T1000 (cell line): Measurements from ENCODE around the gene KRTAP17-1.
"Not testable (repeated sequence)": the region's sequence is repeated elsewhere in the genome, so short reads cannot be mapped to it uniquely, and the experiment has no call there.

Experiments
- DNase-seq: peaks from one replicate; lab custom pipeline; 2025; ENCODE audit warnings: mixed read lengths; lab: John Stamatoyannopoulos, UW

The KRTAP17-1 gene

GRCh38 chr17:41302981-41303380 lies 12.5 kb downstream of the KRTAP17-1 start:
- DNase-seq = no peak

DNA sequence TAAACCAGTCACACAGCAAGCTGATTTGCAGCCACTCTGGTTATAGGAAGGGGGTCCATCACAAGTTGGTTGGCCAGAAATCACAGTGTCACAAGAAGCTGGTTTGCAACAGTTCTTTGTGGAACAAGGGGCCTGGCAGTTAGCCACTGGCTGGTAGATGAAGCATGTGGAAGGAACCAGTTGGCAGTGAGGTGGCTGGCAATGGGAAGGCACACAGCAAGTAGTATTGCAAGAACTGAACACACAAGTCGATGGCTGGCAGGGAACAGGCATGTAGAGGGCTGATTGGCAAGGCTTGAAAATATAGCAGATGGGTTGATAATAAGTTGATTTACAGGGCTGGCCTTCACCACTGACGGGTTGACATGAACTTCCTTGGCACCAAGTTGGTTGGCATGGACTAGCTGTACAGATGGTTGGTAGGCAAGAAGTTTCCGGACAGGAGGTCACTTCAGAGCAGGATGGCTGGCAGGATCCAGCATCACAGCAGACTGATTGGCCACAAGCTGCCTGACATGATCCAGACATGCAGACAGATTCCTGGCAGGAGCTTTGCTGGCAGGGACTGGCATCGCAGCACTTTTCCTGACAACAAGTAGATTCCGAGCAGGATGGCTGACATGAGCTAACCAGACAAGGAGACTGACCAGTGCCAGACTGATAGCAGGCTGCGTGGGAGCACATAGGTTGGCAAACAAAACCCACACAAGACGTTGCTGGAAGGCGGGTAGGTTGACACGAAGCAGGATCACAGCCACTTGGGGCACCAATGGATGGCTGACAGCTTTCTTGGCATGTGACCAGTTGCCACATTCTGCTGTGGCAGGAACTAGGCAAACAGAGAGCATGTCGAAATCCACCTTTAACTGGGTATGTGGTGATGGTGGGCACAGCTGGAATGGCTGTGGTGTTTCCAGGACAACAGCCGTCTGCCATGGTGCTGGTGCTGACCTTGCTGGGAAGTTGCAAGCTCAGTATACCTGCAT lies 13.3 kb downstream of the KRTAP17-1 start, which contains the start of gene KRTAP29-1:
KRTAP29-1 (minus strand) TSS at position 936 of the 986 bp plus-strand sequence; CDS start at position 936, 0 bp downstream.
- no peak for DNase-seq

GRCh38 chr17:41301204-41301790 lies 14.2 kb downstream of the KRTAP17-1 start:
- no peak for DNase-seq

DNA sequence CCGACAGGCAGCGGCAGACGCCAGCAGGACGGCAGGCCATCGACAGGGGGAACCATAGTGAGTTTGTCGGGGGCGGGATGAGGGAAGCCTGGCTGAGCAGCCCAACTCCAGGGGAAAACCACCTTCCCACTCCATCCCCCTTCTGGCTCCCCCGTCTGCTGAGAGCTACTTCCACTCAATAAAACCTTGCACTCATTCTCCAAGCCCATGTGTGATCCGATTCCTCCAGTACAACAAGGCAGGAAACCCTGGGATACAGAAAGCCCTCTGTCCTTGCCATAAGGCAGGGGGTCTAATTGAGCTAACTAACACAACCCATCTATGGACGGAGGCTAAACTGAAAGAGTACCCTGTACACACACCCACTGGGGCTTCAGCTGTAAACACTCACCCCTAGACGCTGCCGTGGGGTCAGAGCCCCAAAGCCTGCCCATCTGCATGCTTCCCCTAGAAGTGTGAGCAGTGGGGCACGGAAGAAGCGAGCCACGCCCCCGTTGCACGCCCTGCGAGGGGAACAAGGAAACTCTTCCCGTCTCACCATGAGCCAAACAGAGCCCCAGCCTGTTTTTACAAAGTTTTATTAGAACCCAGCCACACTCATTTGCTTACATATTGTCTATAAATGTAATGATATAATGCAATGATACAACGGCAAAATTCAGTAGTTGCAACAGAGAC lies 16.9 kb downstream of the KRTAP17-1 start:
- no peak for DNase-seq

DNA sequence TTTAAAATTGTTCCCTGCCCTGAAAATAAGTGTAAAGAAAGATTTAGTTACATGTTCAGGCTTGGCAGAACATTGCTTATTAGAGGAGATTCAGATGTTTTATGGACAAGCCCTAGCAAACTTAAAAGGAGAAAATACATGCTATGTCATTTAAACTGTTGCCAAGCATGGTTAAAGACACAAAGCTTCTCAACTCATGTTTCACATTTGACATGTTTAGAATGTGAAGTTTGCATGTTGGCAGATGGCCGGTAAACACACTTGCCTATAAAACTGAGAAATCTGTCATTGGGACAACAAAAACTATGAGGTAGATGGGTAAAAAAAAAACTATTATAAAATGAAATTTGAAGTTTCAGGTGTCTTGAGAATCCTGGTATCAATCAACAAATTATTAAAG lies 18.7 kb downstream of the KRTAP17-1 start:
- DNase-seq = no peak

DNA sequence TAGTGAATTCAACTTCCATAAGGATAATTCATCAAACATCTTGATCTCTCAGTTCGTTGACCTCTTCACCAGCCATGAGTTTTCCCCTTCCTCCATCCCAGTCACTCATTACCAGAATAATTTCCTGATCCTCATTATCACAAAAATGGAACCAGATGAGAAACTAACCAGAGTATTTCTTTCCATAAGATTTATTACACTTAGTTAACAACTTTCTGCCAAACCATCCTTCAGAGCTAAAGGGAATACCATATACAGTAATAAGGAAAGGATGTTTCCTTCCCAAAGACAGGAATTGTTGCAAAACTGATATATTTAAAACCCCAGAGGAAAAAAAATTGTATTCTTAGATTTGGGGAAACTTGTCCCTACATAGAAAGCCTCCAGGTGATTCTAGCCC lies 21.5 kb downstream of the KRTAP17-1 start:
- DNase-seq = no peak

DNA sequence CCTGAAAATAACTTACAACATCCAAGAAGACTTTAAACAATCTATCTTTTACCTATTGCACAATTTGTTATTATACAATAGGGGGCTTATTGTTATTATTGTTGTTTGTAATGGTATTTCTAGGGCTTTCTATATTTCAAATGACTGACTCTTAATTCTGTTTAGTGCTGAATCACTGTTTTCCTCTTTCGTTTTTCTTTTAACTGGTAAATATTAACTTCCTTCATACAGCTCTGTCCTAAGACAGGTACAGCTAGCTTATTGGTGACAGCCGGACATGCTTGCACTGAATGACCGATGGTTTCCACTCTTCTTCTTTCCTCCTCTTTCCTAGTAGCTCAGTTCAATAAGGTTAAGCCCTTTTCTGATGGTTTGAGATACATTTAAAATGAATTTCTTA lies 28.5 kb downstream of the KRTAP17-1 start:
- DNase-seq = no peak

GRCh38 chr17:41284546-41284945 lies 31.0 kb downstream of the KRTAP17-1 start:
- no peak for DNase-seq

GRCh38 chr17:41284043-41284442 lies 31.5 kb downstream of the KRTAP17-1 start:
- no peak for DNase-seq

GRCh38 chr17:41278176-41278955 lies 37.1 kb downstream of the KRTAP17-1 start:
- no peak for DNase-seq

GRCh38 chr17:41275648-41276190 lies 39.8 kb downstream of the KRTAP17-1 start, which contains the start of gene KRTAP9-7:
TSS of gene KRTAP9-7 (plus strand) at chr17:41275698. CDS start at chr17:41275698, 0 bp downstream.
- DNase-seq = not testable (repeated sequence)

- no peak for DNase-seq
Observed at GRCh38 chr17:41271858-41272257, 43.7 kb downstream of the KRTAP17-1 start.

GRCh38 chr17:41271323-41271722 lies 44.2 kb downstream of the KRTAP17-1 start:
- DNase-seq = not testable (repeated sequence)

GRCh38 chr17:41267711-41268110 lies 47.8 kb downstream of the KRTAP17-1 start:
- DNase-seq = no peak

GRCh38 chr17:41265078-41265477 lies 50.4 kb downstream of the KRTAP17-1 start, which contains the start of gene KRTAP9-6:
TSS of gene KRTAP9-6 (plus strand) at chr17:41265378. CDS start at chr17:41265378, 0 bp downstream.
- no peak for DNase-seq
